ENCODE results near the gene RBSN. TPM values are rescaled to one million over a fixed set of nuclear protein-coding genes. Genes with fewer than 3 reads are reported as not detected.

The RBSN gene
- total RNA-seq, 8 experiments from 2014 or later: 13.6 to 32.3 (median 26.4) TPM

GRCh38 chr3:15050405-15051092, 48.4 kb downstream of the RBSN start:
- in situ Hi-C loops (cut with MboI; ENCODE audit: low pct_unique_long_range_greater_than_20kb in 2 of 9, low sequenced_read_pairs in 9 of 9, unreplicated experiment in 9 of 9): no loop called here
- Histone ChIP-seq H3K4me3 (no peak overlapping the region), H3K27ac (no peak overlapping the region), H3K4me1 (replicated peaks in 1 of 2) (no peaks in the 10 kb centered on the region)
- 20 to 100% (median 100%) methylated on average over 1 to 3 of the region's 3 CpGs; no CpG with 5 or more reads in 4 of the 10 experiments for WGBS, 10 experiments
- no peak for ATAC-seq (replicated peaks in 6 of 8)

- ATAC-seq (replicated peaks in 6 of 8): no peak
- WGBS, 10 experiments: 80 to 100% (median 100%) methylated on average over 1 to 2 of the region's 2 CpGs; no CpG with 5 or more reads in 3 of the 10 experiments
- no peak overlapping the region for H3K27ac ChIP-seq
- no peaks in the 10 kb centered on the region for H3K4me1 ChIP-seq (replicated peaks in 1 of 2)
- H3K4me3 ChIP-seq: no peak overlapping the region
- in situ Hi-C loops (cut with MboI; ENCODE audit: low pct_unique_long_range_greater_than_20kb in 2 of 9, low sequenced_read_pairs in 9 of 9, unreplicated experiment in 9 of 9): no loop called here
Observed at GRCh38 chr3:15049584-15049983, 49.4 kb downstream of the RBSN start.

GRCh38 chr3:15045667-15046066, 53.3 kb downstream of the RBSN start:
- in situ Hi-C loops (cut with MboI; ENCODE audit: low pct_unique_long_range_greater_than_20kb in 2 of 9, low sequenced_read_pairs in 9 of 9, unreplicated experiment in 9 of 9): no loop called here
- no peaks in the 10 kb centered on the region for H3K4me1 ChIP-seq (replicated peaks in 1 of 2)
- no peak overlapping the region for H3K4me3 ChIP-seq
- no peak overlapping the region for H3K27ac ChIP-seq
- 14 to 100% (median 83%) methylated on average over 1 of the region's 1 CpG; no CpG with 5 or more reads in 4 of the 10 experiments for WGBS, 10 experiments
- ATAC-seq (replicated peaks in 6 of 8): no peak

GRCh38 chr3:15044326-15044725, 54.6 kb downstream of the RBSN start:
- in situ Hi-C loops (cut with MboI; ENCODE audit: low pct_unique_long_range_greater_than_20kb in 2 of 9, low sequenced_read_pairs in 9 of 9, unreplicated experiment in 9 of 9): no loop called here

GRCh38 chr3:15043408-15044171, 55.4 kb downstream of the RBSN start:
- no peak overlapping the region for H3K4me3 ChIP-seq
- no peak overlapping the region for H3K27ac ChIP-seq
- WGBS, 10 experiments: 14 to 100% (median 75%) methylated on average over 2 to 10 of the region's 11 CpGs
- no peaks in the 10 kb centered on the region for H3K4me1 ChIP-seq (replicated peaks in 1 of 2)
- in situ Hi-C loops (cut with MboI; ENCODE audit: low pct_unique_long_range_greater_than_20kb in 2 of 9, low sequenced_read_pairs in 9 of 9, unreplicated experiment in 9 of 9): no loop called here
- ATAC-seq (replicated peaks in 6 of 8): peak in 3 of 8 experiments; percentile 67 to 71 (median 68)

More at GRCh38 chr3:15044326-15044725, 54.6 kb downstream of the RBSN start:
- Histone ChIP-seq H3K4me3 (no peak overlapping the region), H3K27ac (no peak overlapping the region), H3K4me1 (replicated peaks in 1 of 2) (no peaks in the 10 kb centered on the region)
- WGBS, 10 experiments: 53 to 100% (median 100%) methylated on average over 1 to 6 of the region's 7 CpGs; no CpG with 5 or more reads in 3 of the 10 experiments
- no peak for ATAC-seq (replicated peaks in 6 of 8)

- in situ Hi-C loops (cut with MboI; ENCODE audit: low pct_unique_long_range_greater_than_20kb in 2 of 9, low sequenced_read_pairs in 9 of 9, unreplicated experiment in 9 of 9): no loop called here
- Histone ChIP-seq H3K27ac (no peak overlapping the region), H3K4me3 (no peak overlapping the region), H3K4me1 (replicated peaks in 1 of 2) (no peaks in the 10 kb centered on the region)
- 42 to 97% (median 92%) methylated on average over 2 to 3 of the region's 3 CpGs; no CpG with 5 or more reads in 5 of the 10 experiments for WGBS, 10 experiments
- ATAC-seq (replicated peaks in 6 of 8): no peak
Observed at GRCh38 chr3:15042936-15043335, 56.0 kb downstream of the RBSN start.

GRCh38 chr3:15041950-15042349, 57.0 kb downstream of the RBSN start:
- no peak for ATAC-seq (replicated peaks in 6 of 8)
- in situ Hi-C loops (cut with MboI; ENCODE audit: low pct_unique_long_range_greater_than_20kb in 2 of 9, low sequenced_read_pairs in 9 of 9, unreplicated experiment in 9 of 9): no loop called here
- no peak overlapping the region for H3K4me3 ChIP-seq
- no peaks in the 10 kb centered on the region for H3K4me1 ChIP-seq (replicated peaks in 1 of 2)
- WGBS, 10 experiments: 93 to 100% (median 100%) methylated on average over 1 to 3 of the region's 3 CpGs; no CpG with 5 or more reads in 1 of the 10 experiments
- no peak overlapping the region for H3K27ac ChIP-seq

- H3K4me1 ChIP-seq (replicated peaks in 1 of 2): no peaks in the 10 kb centered on the region
- WGBS, 10 experiments: 64 to 100% (median 97%) methylated on average over 1 to 2 of the region's 3 CpGs; no CpG with 5 or more reads in 4 of the 10 experiments
- in situ Hi-C loops (cut with MboI; ENCODE audit: low pct_unique_long_range_greater_than_20kb in 2 of 9, low sequenced_read_pairs in 9 of 9, unreplicated experiment in 9 of 9): no loop called here
- no peak overlapping the region for H3K4me3 ChIP-seq
- peak in 1 of 8 experiments; percentile 24 for ATAC-seq (replicated peaks in 6 of 8)
- no peak overlapping the region for H3K27ac ChIP-seq
Observed at GRCh38 chr3:15040844-15041243, 58.1 kb downstream of the RBSN start.

GRCh38 chr3:15038306-15038705, 60.6 kb downstream of the RBSN start:
- in situ Hi-C loops (cut with MboI; ENCODE audit: low pct_unique_long_range_greater_than_20kb in 2 of 9, low sequenced_read_pairs in 9 of 9, unreplicated experiment in 9 of 9): no loop called here
- no peak for ATAC-seq (replicated peaks in 6 of 8)
- 68 to 100% (median 89%) methylated on average over 2 to 6 of the region's 6 CpGs for WGBS, 10 experiments
- Histone ChIP-seq H3K4me1 (replicated peaks in 1 of 2) (no peaks in the 10 kb centered on the region), H3K27ac (no peak overlapping the region), H3K4me3 (no peak overlapping the region)

- Histone ChIP-seq H3K4me1 (replicated peaks in 1 of 2) (no peaks in the 10 kb centered on the region), H3K27ac (no peak overlapping the region), H3K4me3 (no peak overlapping the region)
- 33 to 100% (median 100%) methylated on average over 1 to 2 of the region's 3 CpGs; no CpG with 5 or more reads in 3 of the 10 experiments for whole genome bisulfite sequencing, 10 experiments
- no peak for ATAC-seq (replicated peaks in 6 of 8)
- in situ Hi-C loops (cut with MboI; ENCODE audit: low pct_unique_long_range_greater_than_20kb in 2 of 9, low sequenced_read_pairs in 9 of 9, unreplicated experiment in 9 of 9): no loop called here
Observed at GRCh38 chr3:15033103-15033502, 65.8 kb downstream of the RBSN start.

GRCh38 chr3:15032650-15033049, 66.3 kb downstream of the RBSN start:
- Histone ChIP-seq H3K27ac (no peak overlapping the region), H3K4me3 (no peak overlapping the region), H3K4me1 (replicated peaks in 1 of 2) (no peaks in the 10 kb centered on the region)
- ATAC-seq (replicated peaks in 6 of 8): no peak
- 71 to 100% (median 80%) methylated on average over 1 of the region's 2 CpGs; no CpG with 5 or more reads in 7 of the 10 experiments for WGBS, 10 experiments
- in situ Hi-C loops (cut with MboI; ENCODE audit: low pct_unique_long_range_greater_than_20kb in 2 of 9, low sequenced_read_pairs in 9 of 9, unreplicated experiment in 9 of 9): no loop called here

- no peak for ATAC-seq (replicated peaks in 6 of 8)
- Histone ChIP-seq H3K27ac (no peak overlapping the region), H3K4me3 (no peak overlapping the region), H3K4me1 (replicated peaks in 1 of 2) (no peaks in the 10 kb centered on the region)
- in situ Hi-C loops (cut with MboI; ENCODE audit: low pct_unique_long_range_greater_than_20kb in 2 of 9, low sequenced_read_pairs in 9 of 9, unreplicated experiment in 9 of 9): no loop called here
Observed at GRCh38 chr3:15029625-15030024, 69.3 kb downstream of the RBSN start.

- ATAC-seq (replicated peaks in 6 of 8): peak in 3 of 8 experiments; percentile 84 to 91 (median 91)
- WGBS, 10 experiments: 80 to 100% (median 94%) methylated on average over 1 to 2 of the region's 2 CpGs; no CpG with 5 or more reads in 4 of the 10 experiments
- in situ Hi-C loops (cut with MboI; ENCODE audit: low pct_unique_long_range_greater_than_20kb in 2 of 9, low sequenced_read_pairs in 9 of 9, unreplicated experiment in 9 of 9): no loop called here
- no peaks in the 10 kb centered on the region for H3K4me1 ChIP-seq (replicated peaks in 1 of 2)
- H3K4me3 ChIP-seq: no peak overlapping the region
- no peak overlapping the region for H3K27ac ChIP-seq
Observed at GRCh38 chr3:15023719-15024118, 75.2 kb downstream of the RBSN start.
